OCI-LY3 (cell line): ENCODE results near the gene SPINT2.

ENCODE experiments used
- CTCF ChIP-seq: fragments of 200-600, 300-600 bp; sonication (generic); IDR thresholded peaks from 2 replicates; pipeline ENCODE4 v1.5.1; 2014; ENCODE audit warnings: antibody characterized with exemption, low read length, low read depth
- EZH2phosphoT487 ChIP-seq: fragments of 200-600 bp; shearing (Covaris generic); IDR thresholded peaks from 2 replicates; pipeline ENCODE4 v1.6.1; 2018; ENCODE audit warnings: antibody characterized with exemption, mixed run types, low read depth

DNA sequence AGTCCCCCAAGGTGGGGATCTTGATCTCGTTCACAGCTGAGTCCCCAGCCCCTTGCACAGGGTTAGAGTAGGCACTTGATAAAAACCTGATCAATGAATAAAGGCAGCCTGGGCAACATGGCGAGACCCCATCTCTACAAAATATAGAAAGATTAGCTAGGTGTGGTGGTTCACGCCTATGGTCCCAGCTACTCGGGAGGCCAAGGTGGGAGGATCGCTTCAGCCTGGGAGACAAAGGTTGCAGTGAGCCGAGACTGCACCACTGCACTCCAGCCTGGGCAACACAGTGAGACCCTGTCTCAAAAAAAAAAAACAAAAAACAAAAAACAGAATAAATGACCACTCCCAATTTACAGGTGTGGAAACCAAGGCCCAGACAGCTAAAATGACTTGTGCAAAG is 46.6 kb downstream of the SPINT2 start:
- TF ChIP-seq CTCF (no peak), EZH2phosphoT487 (no peak)
